ENCODE data around the gene CST1.
"Not testable (repeated sequence)": the region's sequence is repeated elsewhere in the genome, so short reads cannot be mapped to it uniquely, and the experiment has no call there.

The CST1 gene

DNA sequence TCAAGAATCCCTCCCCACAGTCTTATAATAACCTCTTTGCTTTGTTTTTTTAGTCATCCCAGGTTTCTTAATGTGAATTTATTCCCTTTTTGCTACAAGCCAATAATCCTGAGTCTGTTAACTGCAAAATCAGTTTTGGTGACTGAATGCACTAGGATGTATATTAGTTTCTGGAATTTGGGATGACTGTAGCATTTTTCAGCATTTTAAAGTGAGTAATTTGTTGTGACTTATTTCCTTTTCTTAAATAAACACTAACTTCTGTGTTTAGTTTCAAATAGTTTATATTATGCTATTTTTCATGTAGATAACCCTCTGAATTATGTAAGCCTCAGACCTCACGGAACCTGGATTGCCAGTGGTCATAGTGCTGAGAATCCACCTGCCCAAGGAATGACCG is 5.5 kb downstream of the CST1 start:
- Histone ChIP-seq H3K27ac (no peak overlapping the region), H3K4me3 (ENCODE audit: low read depth, low read length) (no peak overlapping the region), H3K27me3 (replicated peaks) (no peaks in the 10 kb centered on the region), H3K36me3 (replicated peaks) (no peaks in the 10 kb centered on the region)
- no peak for DNase-seq
- in situ Hi-C loops (cut with HindIII; ENCODE audit: low pct_ligation_motif_present, low sequenced_read_pairs) = no loop called here
- TF ChIP-seq, protein P1, sequence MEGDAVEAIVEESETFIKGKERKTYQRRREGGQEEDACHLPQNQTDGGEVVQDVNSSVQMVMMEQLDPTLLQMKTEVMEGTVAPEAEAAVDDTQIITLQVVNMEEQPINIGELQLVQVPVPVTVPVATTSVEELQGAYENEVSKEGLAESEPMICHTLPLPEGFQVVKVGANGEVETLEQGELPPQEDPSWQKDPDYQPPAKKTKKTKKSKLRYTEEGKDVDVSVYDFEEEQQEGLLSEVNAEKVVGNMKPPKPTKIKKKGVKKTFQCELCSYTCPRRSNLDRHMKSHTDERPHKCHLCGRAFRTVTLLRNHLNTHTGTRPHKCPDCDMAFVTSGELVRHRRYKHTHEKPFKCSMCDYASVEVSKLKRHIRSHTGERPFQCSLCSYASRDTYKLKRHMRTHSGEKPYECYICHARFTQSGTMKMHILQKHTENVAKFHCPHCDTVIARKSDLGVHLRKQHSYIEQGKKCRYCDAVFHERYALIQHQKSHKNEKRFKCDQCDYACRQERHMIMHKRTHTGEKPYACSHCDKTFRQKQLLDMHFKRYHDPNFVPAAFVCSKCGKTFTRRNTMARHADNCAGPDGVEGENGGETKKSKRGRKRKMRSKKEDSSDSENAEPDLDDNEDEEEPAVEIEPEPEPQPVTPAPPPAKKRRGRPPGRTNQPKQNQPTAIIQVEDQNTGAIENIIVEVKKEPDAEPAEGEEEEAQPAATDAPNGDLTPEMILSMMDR (IDR thresholded peaks at IDR 0.05; ENCODE audit: low read depth, low read length, missing control alignments) = no peak

DNA sequence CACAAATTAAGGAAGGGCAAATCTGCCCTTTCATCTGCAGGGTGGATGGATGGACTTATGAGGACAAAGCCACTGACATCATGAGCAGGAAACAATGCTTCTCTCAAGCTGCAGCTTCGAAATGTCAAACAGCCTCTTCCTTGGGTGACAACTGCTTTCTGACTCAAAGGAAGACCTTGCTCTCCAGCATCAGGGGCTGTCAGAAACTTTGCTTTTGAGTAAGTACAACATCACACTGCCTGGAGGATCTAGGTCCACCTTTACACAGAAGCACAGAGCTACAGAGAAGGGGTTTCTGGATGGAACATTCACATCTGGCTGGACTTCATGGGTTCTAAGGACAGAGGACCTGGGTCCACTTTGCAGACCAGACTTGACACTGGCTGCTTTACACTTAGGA is 5.9 kb downstream of the CST1 start:
- DNase-seq = no peak
- H3K36me3 ChIP-seq (replicated peaks) = no peaks in the 10 kb centered on the region
- H3K4me3 ChIP-seq (ENCODE audit: low read depth, low read length) = no peak overlapping the region
- in situ Hi-C loops (cut with HindIII; ENCODE audit: low pct_ligation_motif_present, low sequenced_read_pairs) = no loop called here
- H3K27me3 ChIP-seq (replicated peaks) = no peaks in the 10 kb centered on the region
- no peak overlapping the region for H3K27ac ChIP-seq
- TF ChIP-seq, protein P1 (IDR thresholded peaks at IDR 0.05; ENCODE audit: low read depth, low read length, missing control alignments) = no peak

DNA sequence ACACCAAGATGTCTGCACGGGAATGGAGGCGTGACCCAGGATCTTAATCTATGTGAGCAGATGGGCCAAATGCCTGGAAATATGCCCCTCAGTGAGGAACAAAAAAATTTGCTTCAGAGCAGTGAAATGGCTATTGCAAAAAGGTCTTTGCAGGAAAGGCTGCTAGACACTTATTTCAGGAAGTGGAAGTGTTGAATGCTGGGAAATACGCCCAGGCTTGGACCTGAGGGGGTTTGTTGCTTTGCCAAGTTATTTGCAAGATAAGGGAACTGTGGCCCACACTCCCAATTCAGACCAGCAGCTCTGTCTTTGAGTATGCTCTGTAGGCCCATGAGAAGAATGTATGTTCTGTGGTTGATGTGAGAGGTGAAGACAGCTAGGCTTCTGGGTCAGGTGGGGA is 15.3 kb downstream of the CST1 start:
- not testable (repeated sequence) for H3K27me3 ChIP-seq (replicated peaks); DNase-seq

DNA sequence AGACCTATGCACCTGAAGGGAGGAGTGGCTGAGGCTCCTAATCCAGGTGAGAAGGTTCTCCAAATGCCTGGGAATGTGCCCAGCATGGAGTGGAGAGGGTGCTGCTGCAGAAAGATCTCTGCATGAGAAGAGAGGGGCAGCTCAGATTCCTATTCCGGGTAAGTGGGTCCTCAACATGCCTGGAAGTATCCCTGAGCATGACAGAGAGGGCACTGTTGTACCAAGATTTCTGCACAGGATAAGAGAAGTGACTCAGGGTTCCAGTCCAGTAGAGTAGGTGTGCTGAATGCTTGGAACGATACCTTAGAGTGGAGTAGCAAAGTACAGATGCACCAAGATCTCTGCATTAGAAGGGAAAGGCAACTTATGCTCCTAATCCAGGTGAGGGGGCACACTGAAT is 15.8 kb downstream of the CST1 start:
- H3K27ac ChIP-seq; H3K27me3 ChIP-seq (replicated peaks); H3K36me3 ChIP-seq (replicated peaks); DNase-seq; H3K4me3 ChIP-seq (ENCODE audit: low read depth, low read length); in situ Hi-C loops (cut with HindIII; ENCODE audit: low pct_ligation_motif_present, low sequenced_read_pairs): not testable (repeated sequence)

More for the DNA sequence above, 15.3 kb downstream of the CST1 start:
- H3K27ac ChIP-seq; H3K36me3 ChIP-seq (replicated peaks); in situ Hi-C loops (cut with HindIII; ENCODE audit: low pct_ligation_motif_present, low sequenced_read_pairs); H3K4me3 ChIP-seq (ENCODE audit: low read depth, low read length): not testable (repeated sequence)

DNA sequence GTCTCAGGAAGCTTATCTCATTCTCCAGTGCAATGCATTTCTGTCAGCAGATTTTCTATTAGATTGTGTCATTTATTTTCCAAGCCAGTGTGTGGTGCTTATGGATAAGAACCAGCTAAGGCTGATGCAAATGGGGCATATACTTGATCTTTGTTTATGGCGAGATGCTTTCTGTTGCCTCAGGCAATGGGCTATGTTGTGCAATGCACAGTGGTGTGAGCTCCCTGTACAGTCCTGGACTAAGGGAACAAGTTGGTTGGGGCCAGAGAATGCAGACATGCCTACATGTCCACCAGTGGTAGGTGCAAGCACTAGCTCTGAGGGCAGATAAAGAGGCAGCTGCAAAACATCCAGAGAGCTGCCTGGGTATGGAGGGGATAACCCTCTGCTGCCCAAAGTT is 16.3 kb downstream of the CST1 start:
- H3K27ac ChIP-seq; in situ Hi-C loops (cut with HindIII; ENCODE audit: low pct_ligation_motif_present, low sequenced_read_pairs); DNase-seq; H3K4me3 ChIP-seq (ENCODE audit: low read depth, low read length); H3K36me3 ChIP-seq (replicated peaks); H3K27me3 ChIP-seq (replicated peaks): not testable (repeated sequence)

DNA sequence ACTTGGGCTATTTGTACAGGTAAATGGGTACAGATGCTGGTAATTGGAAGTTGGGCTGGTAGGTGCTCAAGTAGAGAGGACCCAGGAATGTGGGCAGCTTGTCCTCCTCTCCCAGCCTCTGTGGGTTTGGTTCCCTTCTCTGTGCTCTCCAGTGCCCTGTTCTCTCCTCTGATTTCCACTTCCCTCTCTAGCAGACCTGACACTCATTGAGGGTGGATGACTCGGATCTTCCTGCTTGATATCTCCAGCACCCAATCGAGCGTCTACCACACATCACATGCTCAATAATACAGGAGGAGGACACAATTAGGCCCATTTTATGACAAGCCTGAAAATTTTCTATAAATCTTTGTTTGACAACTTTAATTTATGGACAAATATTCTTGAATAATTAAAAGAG is 23.7 kb downstream of the CST1 start:
- no peaks in the 10 kb centered on the region for H3K27me3 ChIP-seq (replicated peaks)
- no peak overlapping the region for H3K27ac ChIP-seq
- TF ChIP-seq, protein P1 (IDR thresholded peaks at IDR 0.05; ENCODE audit: low read depth, low read length, missing control alignments) = no peak
- H3K4me3 ChIP-seq (ENCODE audit: low read depth, low read length) = no peak overlapping the region
- in situ Hi-C loops (cut with HindIII; ENCODE audit: low pct_ligation_motif_present, low sequenced_read_pairs) = no loop called here
- DNase-seq = peak; percentile 15
- H3K36me3 ChIP-seq (replicated peaks) = no peaks in the 10 kb centered on the region

DNA sequence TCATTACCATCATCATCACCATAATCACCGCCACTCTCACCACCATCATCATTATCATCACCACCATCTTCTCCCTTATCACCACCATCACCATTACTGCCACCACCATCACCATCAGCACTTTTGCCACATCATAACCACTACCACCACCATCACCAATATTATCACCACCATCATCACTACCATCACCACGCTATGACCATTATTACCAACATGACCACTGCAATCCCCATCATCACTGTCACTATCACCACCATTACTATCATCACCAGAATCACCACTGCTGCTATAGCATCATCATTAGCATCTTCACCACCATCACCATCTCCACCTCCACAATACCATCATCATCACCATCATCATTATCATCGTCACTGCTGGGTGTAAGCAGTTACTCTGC is 25.6 kb downstream of the CST1 start:
- Histone ChIP-seq H3K4me3 (ENCODE audit: low read depth, low read length) (no peak overlapping the region), H3K36me3 (replicated peaks) (no peaks in the 10 kb centered on the region), H3K27ac (no peak overlapping the region), H3K27me3 (replicated peaks) (no peaks in the 10 kb centered on the region)
- TF ChIP-seq, protein P1 (IDR thresholded peaks at IDR 0.05; ENCODE audit: low read depth, low read length, missing control alignments) = no peak
- no peak for DNase-seq
- in situ Hi-C loops (cut with HindIII; ENCODE audit: low pct_ligation_motif_present, low sequenced_read_pairs) = no loop called here

Data from brain microvascular endothelial cell (primary cell).